ENCODE measurements around the gene TLCD1. TPM values are rescaled to one million over a fixed set of nuclear protein-coding genes. Genes with fewer than 3 reads are reported as not detected.

Gene TLCD1
- total RNA-seq, 1 donor from 2014 or later = 2.4 TPM

DNA sequence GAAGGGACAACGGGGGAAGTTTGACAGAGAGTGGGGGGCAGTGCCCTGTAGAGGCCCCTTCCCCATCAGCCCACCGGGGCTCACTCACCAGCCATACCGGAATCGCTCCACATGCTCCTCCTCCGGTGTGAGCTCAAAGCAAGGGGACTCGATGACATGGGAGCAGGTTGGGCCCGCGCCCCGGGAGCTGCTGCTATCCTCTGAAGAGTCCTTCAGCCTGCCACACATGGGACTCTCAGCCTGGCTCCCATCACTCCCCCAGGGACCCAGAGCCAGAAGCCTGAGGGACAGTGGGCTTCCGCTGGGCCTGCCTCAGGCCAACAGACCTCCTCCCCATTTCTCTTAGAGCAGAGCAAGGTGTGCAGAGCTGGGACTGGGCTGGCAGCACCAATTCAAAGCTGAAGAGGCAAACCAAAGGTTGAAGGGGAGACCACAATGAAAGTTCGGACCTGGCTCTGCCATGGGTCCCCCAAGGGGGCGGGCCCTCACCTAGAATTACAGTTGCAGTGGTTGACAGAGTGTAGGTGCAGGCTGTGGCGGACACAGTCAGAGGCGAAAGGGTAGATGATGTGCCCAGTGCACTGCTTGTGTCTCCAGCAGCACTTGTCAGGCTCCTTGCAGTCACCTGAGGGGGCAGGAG is 21.7 kb downstream of the TLCD1 start:
- Mint-ChIP-seq H3K27me3 (ENCODE audit: unreplicated experiment) (peaks cover 14% of the 10 kb centered on the region), H3K27ac (ENCODE audit: unreplicated experiment) (no peak overlapping the region), H3K9me3 (ENCODE audit: unreplicated experiment) (no peaks in the 10 kb centered on the region), H3K36me3 (ENCODE audit: low read depth, unreplicated experiment) (peaks cover 57% of the 10 kb centered on the region), H3K4me1 (ENCODE audit: unreplicated experiment) (peaks cover 15% of the 10 kb centered on the region), H3K4me3 (ENCODE audit: unreplicated experiment) (no peak overlapping the region)
- no peak for DNase-seq (ENCODE audit: low spot score)
- TF ChIP-seq, protein P1, sequence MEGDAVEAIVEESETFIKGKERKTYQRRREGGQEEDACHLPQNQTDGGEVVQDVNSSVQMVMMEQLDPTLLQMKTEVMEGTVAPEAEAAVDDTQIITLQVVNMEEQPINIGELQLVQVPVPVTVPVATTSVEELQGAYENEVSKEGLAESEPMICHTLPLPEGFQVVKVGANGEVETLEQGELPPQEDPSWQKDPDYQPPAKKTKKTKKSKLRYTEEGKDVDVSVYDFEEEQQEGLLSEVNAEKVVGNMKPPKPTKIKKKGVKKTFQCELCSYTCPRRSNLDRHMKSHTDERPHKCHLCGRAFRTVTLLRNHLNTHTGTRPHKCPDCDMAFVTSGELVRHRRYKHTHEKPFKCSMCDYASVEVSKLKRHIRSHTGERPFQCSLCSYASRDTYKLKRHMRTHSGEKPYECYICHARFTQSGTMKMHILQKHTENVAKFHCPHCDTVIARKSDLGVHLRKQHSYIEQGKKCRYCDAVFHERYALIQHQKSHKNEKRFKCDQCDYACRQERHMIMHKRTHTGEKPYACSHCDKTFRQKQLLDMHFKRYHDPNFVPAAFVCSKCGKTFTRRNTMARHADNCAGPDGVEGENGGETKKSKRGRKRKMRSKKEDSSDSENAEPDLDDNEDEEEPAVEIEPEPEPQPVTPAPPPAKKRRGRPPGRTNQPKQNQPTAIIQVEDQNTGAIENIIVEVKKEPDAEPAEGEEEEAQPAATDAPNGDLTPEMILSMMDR (IDR thresholded peaks at IDR 0.05; ENCODE audit: unreplicated experiment) = no peak

DNA sequence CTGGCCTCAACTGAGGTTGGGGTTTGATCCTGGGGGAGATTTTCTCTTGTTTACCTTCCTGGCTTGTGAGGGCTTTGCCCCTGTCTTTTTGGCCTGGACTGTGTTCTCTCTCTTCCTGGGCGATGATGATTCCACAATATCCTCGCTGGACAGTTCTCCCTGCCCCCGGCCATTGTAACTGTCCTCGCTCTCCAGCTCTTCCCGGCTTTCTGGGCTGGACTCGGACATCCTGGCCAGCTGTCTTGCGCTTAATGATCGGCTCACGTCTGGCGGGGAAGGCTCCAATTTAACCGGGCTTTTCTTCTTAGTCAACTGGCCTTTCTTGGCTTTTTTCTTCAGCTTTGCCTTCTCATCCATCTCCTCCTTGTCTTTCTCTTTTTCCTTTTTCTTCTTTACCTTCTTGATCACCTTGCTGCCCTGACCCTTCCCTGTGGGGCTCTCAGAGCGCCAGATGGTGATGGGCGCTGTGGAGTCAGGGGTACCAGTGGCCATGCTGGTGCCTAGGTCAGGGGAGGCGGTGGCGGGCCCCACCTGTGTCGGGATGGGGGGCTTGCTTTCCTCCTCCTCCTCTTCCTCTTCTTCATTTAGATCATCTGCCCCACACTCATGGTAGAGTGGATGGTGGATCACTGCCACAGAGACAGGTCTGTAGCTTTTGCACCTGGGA is 22.3 kb downstream of the TLCD1 start:
- Mint-ChIP-seq H3K4me1 (ENCODE audit: unreplicated experiment) (peaks cover 15% of the 10 kb centered on the region), H3K36me3 (ENCODE audit: low read depth, unreplicated experiment) (peaks cover 64% of the 10 kb centered on the region), H3K27me3 (ENCODE audit: unreplicated experiment) (peaks cover 13% of the 10 kb centered on the region), H3K27ac (ENCODE audit: unreplicated experiment) (peak overlapping the region; percentile 77), H3K4me3 (ENCODE audit: unreplicated experiment) (peak overlapping the region; percentile 79), H3K9me3 (ENCODE audit: unreplicated experiment) (no peaks in the 10 kb centered on the region)
- DNase-seq (ENCODE audit: low spot score) = no peak
- TF ChIP-seq, protein P1 (IDR thresholded peaks at IDR 0.05; ENCODE audit: unreplicated experiment) = no peak

DNA sequence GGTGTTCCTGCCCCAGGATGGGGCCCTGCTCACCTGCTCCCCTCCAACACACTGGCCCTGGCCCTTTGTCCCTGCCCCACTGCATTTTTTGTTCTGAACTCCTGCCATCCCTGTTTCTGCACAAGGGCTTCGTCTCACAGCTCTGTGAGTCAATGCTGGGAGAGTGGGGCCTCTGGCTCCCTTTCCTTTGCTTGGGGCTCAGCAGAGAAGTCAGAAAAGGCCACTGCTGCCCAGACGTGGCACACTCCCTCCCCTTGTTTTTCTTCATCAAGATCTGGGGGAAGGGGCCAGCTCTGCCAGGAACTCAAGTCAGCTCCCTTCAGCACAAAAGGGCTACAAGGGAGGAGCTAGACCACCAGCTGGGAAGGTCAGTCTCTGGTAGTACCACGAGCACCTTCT is 23.3 kb downstream of the TLCD1 start:
- H3K9me3 Mint-ChIP-seq (ENCODE audit: unreplicated experiment) = no peaks in the 10 kb centered on the region
- H3K27ac Mint-ChIP-seq (ENCODE audit: unreplicated experiment) = no peak overlapping the region
- H3K36me3 Mint-ChIP-seq (ENCODE audit: low read depth, unreplicated experiment) = peaks cover 66% of the 10 kb centered on the region
- H3K4me3 Mint-ChIP-seq (ENCODE audit: unreplicated experiment) = peak overlapping the region; percentile 53
- DNase-seq (ENCODE audit: low spot score) = no peak
- TF ChIP-seq, protein P1 (IDR thresholded peaks at IDR 0.05; ENCODE audit: unreplicated experiment) = no peak
- H3K4me1 Mint-ChIP-seq (ENCODE audit: unreplicated experiment) = peaks cover 15% of the 10 kb centered on the region
- H3K27me3 Mint-ChIP-seq (ENCODE audit: unreplicated experiment) = peaks cover 10% of the 10 kb centered on the region

DNA sequence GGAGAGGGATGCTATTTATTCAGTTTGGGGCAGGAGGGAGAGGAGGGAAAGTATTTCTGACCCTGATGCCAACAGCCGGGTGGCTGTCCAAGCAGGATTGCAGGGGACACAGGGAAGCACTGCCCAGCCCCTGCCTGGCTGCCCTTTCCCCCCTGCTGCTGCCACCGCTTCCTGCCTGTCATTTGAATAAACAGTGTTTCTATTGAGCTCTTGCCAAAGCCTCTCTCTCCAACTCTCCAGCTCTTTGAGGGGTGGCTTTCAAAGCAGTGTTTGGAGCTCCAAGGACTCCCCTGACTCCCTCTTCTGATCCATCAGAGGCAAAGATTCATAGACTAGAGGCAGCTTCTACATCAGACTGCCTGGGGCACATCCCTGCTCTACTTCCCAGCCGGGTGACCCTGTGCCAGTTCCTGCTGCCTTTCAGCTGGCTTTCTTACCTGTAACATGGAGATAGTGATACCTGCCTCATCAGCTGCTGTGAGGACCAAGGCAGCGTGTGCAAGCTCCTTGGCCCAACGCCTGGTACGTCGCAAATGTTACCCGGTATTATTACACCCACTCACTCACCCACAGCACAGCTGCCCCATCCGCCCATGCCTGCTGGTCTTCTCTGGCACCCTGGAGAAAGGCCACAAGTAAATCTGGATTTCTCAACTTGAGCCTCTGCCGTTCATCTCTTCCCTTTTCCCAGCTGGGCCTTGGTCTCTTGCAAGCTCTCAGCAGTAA is 23.8 kb downstream of the TLCD1 start:
- Mint-ChIP-seq H3K36me3 (ENCODE audit: low read depth, unreplicated experiment) (peaks cover 66% of the 10 kb centered on the region), H3K4me3 (ENCODE audit: unreplicated experiment) (peak overlapping the region; percentile 53), H3K27ac (ENCODE audit: unreplicated experiment) (peak overlapping the region; percentile 70), H3K4me1 (ENCODE audit: unreplicated experiment) (peaks cover 13% of the 10 kb centered on the region), H3K9me3 (ENCODE audit: unreplicated experiment) (no peaks in the 10 kb centered on the region), H3K27me3 (ENCODE audit: unreplicated experiment) (peaks cover 10% of the 10 kb centered on the region)
- TF ChIP-seq, protein P1 (IDR thresholded peaks at IDR 0.05; ENCODE audit: unreplicated experiment) = no peak
- no peak for DNase-seq (ENCODE audit: low spot score)

All from endothelial cell (in vitro differentiated cells).